GM10266 (cell line): ENCODE results near the gene POLRMT.

Experiments used
- DNase-seq: peaks from one replicate; pipeline ENCODE4 v3.0.0; 2012; ENCODE audit errors: extremely low spot score
- CTCF ChIP-seq: IDR thresholded peaks from 2 replicates; pipeline ENCODE4 v1.5.1; 2012; ENCODE audit warnings: mild to moderate bottlenecking, low read depth; ENCODE audit not compliant: control insufficient read depth, insufficient read depth; ENCODE audit errors: missing control alignments

POLRMT gene

GRCh38 chr19:655691-656090 is 22.4 kb upstream of the POLRMT start:
- no peak for DNase-seq
- no peak for TF ChIP-seq CTCF

GRCh38 chr19:653425-653824 is 20.1 kb upstream of the POLRMT start:
- no peak for TF ChIP-seq CTCF
- DNase-seq, result no peak

GRCh38 chr19:652467-653389 is 19.4 kb upstream of the POLRMT start:
- TF ChIP-seq CTCF, result no peak
- no peak for DNase-seq

- no peak for TF ChIP-seq CTCF
- no peak for DNase-seq
These were observed 18.7 kb upstream of the POLRMT start for GRCh38 chr19:651991-652390.

- no peak for TF ChIP-seq CTCF
- peak; percentile 29 for DNase-seq
These were observed 17.9 kb upstream of the POLRMT start for GRCh38 chr19:651114-651818.

- DNase-seq, result no peak
- TF ChIP-seq CTCF, result no peak
These were observed 16.8 kb upstream of the POLRMT start for GRCh38 chr19:650121-650520.

- no peak for TF ChIP-seq CTCF
- DNase-seq, result peak; percentile 30
These were observed 15.8 kb upstream of the POLRMT start for GRCh38 chr19:648904-649801.
